ENCODE measurements around the gene CCDC88C.

Gene CCDC88C

DNA sequence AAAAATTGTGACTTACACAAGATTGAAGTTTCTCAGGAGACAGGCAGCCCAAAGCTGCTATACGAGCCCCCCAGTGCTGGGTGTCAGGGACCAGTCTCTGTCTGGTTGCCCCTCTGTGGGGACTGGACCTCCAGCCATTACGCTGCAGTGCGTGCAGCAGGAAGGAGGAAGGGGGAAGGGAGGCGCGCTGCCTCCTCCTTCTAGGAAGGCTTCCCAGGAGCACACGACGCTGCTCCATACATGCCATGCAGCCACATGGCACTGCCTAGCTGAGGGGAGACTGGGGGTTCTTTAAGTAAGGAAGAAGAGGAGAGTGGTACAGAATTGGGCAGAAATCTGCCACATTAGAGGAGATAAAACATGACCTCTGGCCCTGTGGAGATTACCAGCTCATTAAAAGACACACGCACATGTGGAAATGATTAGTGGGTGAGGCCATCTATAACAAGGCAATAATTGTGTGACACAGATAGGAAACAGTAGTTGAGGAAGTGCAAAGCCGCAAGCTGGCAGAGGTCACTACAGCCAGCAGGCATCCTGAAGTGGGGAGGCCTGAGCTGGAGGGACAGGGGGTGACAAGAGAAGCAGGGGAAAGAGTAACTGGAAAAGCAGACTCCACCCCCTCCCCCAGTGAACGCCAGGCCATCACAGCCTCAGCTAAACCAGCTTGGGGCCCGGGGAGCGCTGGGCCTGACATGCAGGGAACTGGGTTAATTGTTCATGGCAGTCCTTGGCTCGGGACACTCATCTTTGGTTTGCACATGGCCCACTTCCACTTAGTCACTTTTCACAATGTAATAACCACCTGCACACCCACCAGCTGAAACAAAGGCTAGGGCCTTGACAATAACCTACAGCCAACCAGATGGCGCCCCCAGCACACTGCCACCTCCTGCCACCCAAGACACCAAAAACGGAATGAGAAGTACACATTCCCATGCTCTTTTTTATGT lies 39.6 kb downstream of the CCDC88C start:
- Histone ChIP-seq H3K27me3 (ENCODE audit: control insufficient read depth in 1 of 2, insufficient read depth in 2 of 2, low read length in 2 of 2) (no peaks in the 10 kb centered on the region), H3K9ac (ENCODE audit: low read length in 2 of 2) (no peak overlapping the region), H3K36me3 (ENCODE audit: control insufficient read depth in 2 of 2, insufficient read depth in 2 of 2, low read length in 2 of 2) (no peaks in the 10 kb centered on the region), H3K4me3 (ENCODE audit: low read length in 2 of 2) (no peak overlapping the region), H3K27ac (ENCODE audit: low read length) (no peak overlapping the region), H3K9me3 (ENCODE audit: control insufficient read depth in 2 of 2, low read length in 2 of 2) (no peaks in the 10 kb centered on the region), H3K4me1 (ENCODE audit: control insufficient read depth, insufficient read depth, low read length) (peaks cover 24% of the 10 kb centered on the region)

GRCh38 chr14:91376547-91377477 lies 40.8 kb downstream of the CCDC88C start:
- Histone ChIP-seq H3K36me3 (ENCODE audit: control insufficient read depth in 2 of 2, insufficient read depth in 2 of 2, low read length in 2 of 2) (no peaks in the 10 kb centered on the region), H3K9me3 (ENCODE audit: control insufficient read depth in 2 of 2, low read length in 2 of 2) (no peaks in the 10 kb centered on the region), H3K4me3 (ENCODE audit: low read length in 2 of 2) (no peak overlapping the region), H3K27me3 (ENCODE audit: control insufficient read depth in 1 of 2, insufficient read depth in 2 of 2, low read length in 2 of 2) (no peaks in the 10 kb centered on the region), H3K9ac (ENCODE audit: low read length in 2 of 2) (no peak overlapping the region), H3K4me1 (ENCODE audit: control insufficient read depth, insufficient read depth, low read length) (peaks cover 29% of the 10 kb centered on the region), H3K27ac (ENCODE audit: low read length) (no peak overlapping the region)

- H3K4me1 ChIP-seq (ENCODE audit: control insufficient read depth, insufficient read depth, low read length): peaks cover 28% of the 10 kb centered on the region
- no peaks in the 10 kb centered on the region for H3K27me3 ChIP-seq (ENCODE audit: control insufficient read depth in 1 of 2, insufficient read depth in 2 of 2, low read length in 2 of 2)
- H3K4me3 ChIP-seq (ENCODE audit: low read length in 2 of 2): no peak overlapping the region
- no peak overlapping the region for H3K27ac ChIP-seq (ENCODE audit: low read length)
- H3K9me3 ChIP-seq (ENCODE audit: control insufficient read depth in 2 of 2, low read length in 2 of 2): no peaks in the 10 kb centered on the region
- H3K9ac ChIP-seq (ENCODE audit: low read length in 2 of 2): no peak overlapping the region
- no peaks in the 10 kb centered on the region for H3K36me3 ChIP-seq (ENCODE audit: control insufficient read depth in 2 of 2, insufficient read depth in 2 of 2, low read length in 2 of 2)
Observed at GRCh38 chr14:91375720-91376452, 41.7 kb downstream of the CCDC88C start.

GRCh38 chr14:91374879-91375702 lies 42.5 kb downstream of the CCDC88C start:
- no peak overlapping the region for H3K27ac ChIP-seq (ENCODE audit: low read length)
- no peak overlapping the region for H3K4me3 ChIP-seq (ENCODE audit: low read length in 2 of 2)
- H3K27me3 ChIP-seq (ENCODE audit: control insufficient read depth in 1 of 2, insufficient read depth in 2 of 2, low read length in 2 of 2): no peaks in the 10 kb centered on the region
- no peak overlapping the region for H3K9ac ChIP-seq (ENCODE audit: low read length in 2 of 2)
- peaks cover 27% of the 10 kb centered on the region for H3K4me1 ChIP-seq (ENCODE audit: control insufficient read depth, insufficient read depth, low read length)
- H3K9me3 ChIP-seq (ENCODE audit: control insufficient read depth in 2 of 2, low read length in 2 of 2): no peaks in the 10 kb centered on the region
- H3K36me3 ChIP-seq (ENCODE audit: control insufficient read depth in 2 of 2, insufficient read depth in 2 of 2, low read length in 2 of 2): no peaks in the 10 kb centered on the region

DNA sequence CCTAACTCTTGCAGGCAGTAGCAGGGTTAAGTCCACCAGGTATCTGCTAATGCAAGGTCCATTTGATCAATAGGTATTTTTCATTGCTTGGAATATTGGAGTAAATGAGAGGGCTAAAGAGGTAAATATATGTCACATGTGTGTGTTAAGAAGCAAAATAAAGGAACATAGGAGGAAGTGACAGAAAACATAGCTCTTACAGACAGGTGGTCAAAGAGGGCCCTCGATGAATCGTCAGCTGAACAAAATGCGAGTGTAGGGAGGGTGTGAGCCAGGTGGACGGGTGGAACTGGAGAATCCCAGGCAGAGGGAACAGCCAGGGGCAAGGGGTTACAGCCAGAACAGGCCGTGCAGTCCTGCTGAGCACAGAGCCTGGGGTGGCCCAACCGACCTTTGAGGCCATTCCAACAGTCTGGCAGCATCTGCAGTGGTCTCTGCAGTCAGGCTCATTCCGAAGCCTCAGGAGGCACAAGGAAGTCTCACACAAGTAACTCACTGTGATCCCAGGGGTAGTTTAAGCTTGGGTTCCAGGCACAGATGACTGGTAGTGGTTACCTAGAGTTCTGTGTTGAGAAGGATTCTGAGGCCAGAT lies 43.2 kb downstream of the CCDC88C start:
- H3K4me1 ChIP-seq (ENCODE audit: control insufficient read depth, insufficient read depth, low read length): peaks cover 28% of the 10 kb centered on the region
- no peaks in the 10 kb centered on the region for H3K27me3 ChIP-seq (ENCODE audit: control insufficient read depth in 1 of 2, insufficient read depth in 2 of 2, low read length in 2 of 2)
- no peaks in the 10 kb centered on the region for H3K36me3 ChIP-seq (ENCODE audit: control insufficient read depth in 2 of 2, insufficient read depth in 2 of 2, low read length in 2 of 2)
- no peaks in the 10 kb centered on the region for H3K9me3 ChIP-seq (ENCODE audit: control insufficient read depth in 2 of 2, low read length in 2 of 2)
- no peak overlapping the region for H3K9ac ChIP-seq (ENCODE audit: low read length in 2 of 2)
- no peak overlapping the region for H3K27ac ChIP-seq (ENCODE audit: low read length)
- no peak overlapping the region for H3K4me3 ChIP-seq (ENCODE audit: low read length in 2 of 2)

- Histone ChIP-seq H3K9ac (ENCODE audit: low read length in 2 of 2) (no peak overlapping the region), H3K9me3 (ENCODE audit: control insufficient read depth in 2 of 2, low read length in 2 of 2) (no peaks in the 10 kb centered on the region), H3K4me1 (ENCODE audit: control insufficient read depth, insufficient read depth, low read length) (peaks cover 22% of the 10 kb centered on the region), H3K27me3 (ENCODE audit: control insufficient read depth in 1 of 2, insufficient read depth in 2 of 2, low read length in 2 of 2) (no peaks in the 10 kb centered on the region), H3K4me3 (ENCODE audit: low read length in 2 of 2) (no peak overlapping the region), H3K36me3 (ENCODE audit: control insufficient read depth in 2 of 2, insufficient read depth in 2 of 2, low read length in 2 of 2) (no peaks in the 10 kb centered on the region), H3K27ac (ENCODE audit: low read length) (no peak overlapping the region)
Observed at GRCh38 chr14:91373591-91374254, 43.9 kb downstream of the CCDC88C start.

- Histone ChIP-seq H3K36me3 (ENCODE audit: control insufficient read depth in 2 of 2, insufficient read depth in 2 of 2, low read length in 2 of 2) (no peaks in the 10 kb centered on the region), H3K4me3 (ENCODE audit: low read length in 2 of 2) (no peak overlapping the region), H3K27me3 (ENCODE audit: control insufficient read depth in 1 of 2, insufficient read depth in 2 of 2, low read length in 2 of 2) (no peaks in the 10 kb centered on the region), H3K9ac (ENCODE audit: low read length in 2 of 2) (no peak overlapping the region), H3K9me3 (ENCODE audit: control insufficient read depth in 2 of 2, low read length in 2 of 2) (no peaks in the 10 kb centered on the region), H3K27ac (ENCODE audit: low read length) (no peak overlapping the region), H3K4me1 (ENCODE audit: control insufficient read depth, insufficient read depth, low read length) (peaks cover 15% of the 10 kb centered on the region)
Observed at GRCh38 chr14:91372671-91373495, 44.7 kb downstream of the CCDC88C start.

- Histone ChIP-seq H3K27me3 (ENCODE audit: control insufficient read depth in 1 of 2, insufficient read depth in 2 of 2, low read length in 2 of 2) (no peaks in the 10 kb centered on the region), H3K9ac (ENCODE audit: low read length in 2 of 2) (no peak overlapping the region), H3K4me1 (ENCODE audit: control insufficient read depth, insufficient read depth, low read length) (peaks cover 18% of the 10 kb centered on the region), H3K27ac (ENCODE audit: low read length) (no peak overlapping the region), H3K36me3 (ENCODE audit: control insufficient read depth in 2 of 2, insufficient read depth in 2 of 2, low read length in 2 of 2) (no peaks in the 10 kb centered on the region), H3K9me3 (ENCODE audit: control insufficient read depth in 2 of 2, low read length in 2 of 2) (no peaks in the 10 kb centered on the region), H3K4me3 (ENCODE audit: low read length in 2 of 2) (no peak overlapping the region)
Observed at GRCh38 chr14:91371990-91372375, 45.6 kb downstream of the CCDC88C start.
